Measurements from ENCODE around the gene GPBAR1.

The GPBAR1 gene

DNA sequence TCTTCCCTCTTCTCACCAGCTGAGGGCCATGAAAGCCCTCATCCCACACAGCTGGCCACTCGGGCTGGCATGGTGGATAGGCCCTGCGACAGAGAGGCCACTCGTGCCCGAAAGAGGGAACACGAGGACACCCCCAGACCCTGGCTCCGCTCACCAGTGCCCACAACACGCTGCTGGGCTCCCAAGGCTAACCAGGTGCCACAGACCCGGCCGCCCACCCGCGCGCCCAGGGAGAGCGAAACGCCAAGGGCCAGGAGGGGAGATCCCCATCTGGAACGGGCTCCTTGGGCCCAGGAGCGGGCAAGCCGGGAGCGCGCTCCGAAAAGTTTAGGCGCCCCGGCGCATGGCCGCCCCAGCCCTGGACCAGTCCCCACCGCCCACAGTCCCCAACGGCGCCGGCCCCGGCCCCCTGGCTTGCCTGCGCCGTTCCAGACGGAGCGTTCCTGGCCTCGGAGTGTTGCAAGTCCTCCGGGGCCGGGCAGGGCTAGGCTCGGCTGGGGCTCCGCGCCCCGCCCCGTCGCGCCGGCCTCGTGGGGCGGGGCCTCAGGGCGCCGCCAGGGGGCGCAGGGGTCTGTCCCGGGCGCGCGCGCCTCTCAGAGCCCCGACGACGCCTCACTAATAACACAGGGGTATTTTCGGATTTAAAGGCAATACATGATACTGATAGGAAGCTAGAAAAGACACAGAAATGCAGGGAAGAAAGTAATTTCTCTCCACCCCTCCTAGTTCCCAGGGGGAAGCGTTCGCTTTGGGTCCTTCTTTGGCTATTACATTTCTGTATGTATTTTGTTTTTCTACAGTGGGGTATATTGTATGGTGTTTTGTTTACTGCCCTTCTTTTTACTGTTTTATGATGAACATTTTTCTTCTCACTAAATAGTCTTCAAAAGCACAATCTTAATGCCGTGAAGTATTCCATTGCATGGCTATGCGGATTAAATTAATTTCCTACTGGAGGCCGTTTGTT lies 31.5 kb downstream of the GPBAR1 start, which contains the start of gene TMBIM1:
TSS of gene TMBIM1 (minus strand) at position 456 of the 967 bp plus-strand sequence. CDS start 10,362 bp downstream, outside the sequence.
- Mint-ChIP-seq H3K4me3 (peak within 1 kb of the TSS; percentile 96), H3K27me3 (ENCODE audit: low read depth) (no peaks in the 10 kb centered on the region), H3K4me1 (ENCODE audit: low read depth) (peaks cover 57% of the 10 kb centered on the region), H3K9me3 (no peaks in the 10 kb centered on the region), H3K27ac (peak within 1 kb of the TSS; percentile 91), H3K36me3 (ENCODE audit: low read depth) (peaks cover 22% of the 10 kb centered on the region)
- peak; percentile 80 for DNase-seq (ENCODE audit: low spot score)

DNA sequence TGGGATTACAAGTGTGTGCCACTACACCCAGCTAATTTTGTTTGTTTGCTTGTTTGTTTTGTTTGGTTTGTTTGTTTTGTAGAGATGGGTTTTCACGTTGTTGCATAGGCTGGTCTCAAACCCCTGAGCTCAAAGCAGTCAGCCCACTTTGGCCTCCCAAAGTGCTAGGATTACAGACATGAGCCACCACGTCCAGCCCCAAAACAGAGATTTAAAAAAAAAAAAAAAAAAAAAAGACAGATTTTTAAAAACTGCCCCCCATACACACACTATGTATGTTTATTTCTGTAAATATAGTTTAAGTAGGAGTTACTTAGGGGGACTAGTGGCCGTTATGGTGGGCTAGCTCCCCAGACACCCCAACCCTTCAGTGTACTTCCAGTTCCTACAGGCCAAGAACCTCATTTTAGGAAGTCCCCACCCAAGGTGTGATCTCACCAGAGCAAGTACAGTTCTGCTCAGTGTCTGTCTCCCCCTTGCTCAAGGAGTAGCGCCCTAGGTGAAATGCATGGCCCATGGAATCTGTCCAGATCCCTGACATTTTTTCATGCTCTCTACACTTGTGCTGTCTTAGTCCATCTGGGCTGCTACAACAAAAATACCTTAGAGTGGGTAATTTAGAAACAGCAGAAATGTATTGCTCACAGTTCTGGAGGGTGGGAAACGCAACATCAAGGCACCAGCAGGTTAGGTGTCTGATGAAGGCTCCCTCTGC lies 33.1 kb downstream of the GPBAR1 start:
- H3K4me3 Mint-ChIP-seq, result peak overlapping the region; percentile 54
- no peaks in the 10 kb centered on the region for H3K27me3 Mint-ChIP-seq (ENCODE audit: low read depth)
- H3K9me3 Mint-ChIP-seq, result no peaks in the 10 kb centered on the region
- no peak for DNase-seq (ENCODE audit: low spot score)
- peak overlapping the region; percentile 47 for H3K27ac Mint-ChIP-seq
- peaks cover 47% of the 10 kb centered on the region for H3K4me1 Mint-ChIP-seq (ENCODE audit: low read depth)
- H3K36me3 Mint-ChIP-seq (ENCODE audit: low read depth), result peaks cover 16% of the 10 kb centered on the region

GRCh38 chr2:218294430-218295022 lies 33.7 kb downstream of the GPBAR1 start:
- H3K27me3 Mint-ChIP-seq (ENCODE audit: low read depth), result no peaks in the 10 kb centered on the region
- H3K4me1 Mint-ChIP-seq (ENCODE audit: low read depth), result peaks cover 42% of the 10 kb centered on the region
- no peak overlapping the region for H3K4me3 Mint-ChIP-seq
- no peak for DNase-seq (ENCODE audit: low spot score)
- H3K27ac Mint-ChIP-seq, result no peak overlapping the region
- H3K36me3 Mint-ChIP-seq (ENCODE audit: low read depth), result peaks cover 13% of the 10 kb centered on the region
- no peaks in the 10 kb centered on the region for H3K9me3 Mint-ChIP-seq

GRCh38 chr2:218295029-218295428 lies 34.2 kb downstream of the GPBAR1 start:
- Mint-ChIP-seq H3K27me3 (ENCODE audit: low read depth) (no peaks in the 10 kb centered on the region), H3K9me3 (no peaks in the 10 kb centered on the region), H3K4me3 (no peak overlapping the region), H3K36me3 (ENCODE audit: low read depth) (peaks cover 9% of the 10 kb centered on the region), H3K27ac (no peak overlapping the region), H3K4me1 (ENCODE audit: low read depth) (peaks cover 37% of the 10 kb centered on the region)
- no peak for DNase-seq (ENCODE audit: low spot score)

- H3K27me3 Mint-ChIP-seq (ENCODE audit: low read depth), result no peaks in the 10 kb centered on the region
- no peaks in the 10 kb centered on the region for H3K36me3 Mint-ChIP-seq (ENCODE audit: low read depth)
- peaks cover 27% of the 10 kb centered on the region for H3K4me1 Mint-ChIP-seq (ENCODE audit: low read depth)
- H3K27ac Mint-ChIP-seq, result no peak overlapping the region
- no peak overlapping the region for H3K4me3 Mint-ChIP-seq
- no peaks in the 10 kb centered on the region for H3K9me3 Mint-ChIP-seq
- no peak for DNase-seq (ENCODE audit: low spot score)
Observed at GRCh38 chr2:218296200-218296599, 35.4 kb downstream of the GPBAR1 start.

DNA sequence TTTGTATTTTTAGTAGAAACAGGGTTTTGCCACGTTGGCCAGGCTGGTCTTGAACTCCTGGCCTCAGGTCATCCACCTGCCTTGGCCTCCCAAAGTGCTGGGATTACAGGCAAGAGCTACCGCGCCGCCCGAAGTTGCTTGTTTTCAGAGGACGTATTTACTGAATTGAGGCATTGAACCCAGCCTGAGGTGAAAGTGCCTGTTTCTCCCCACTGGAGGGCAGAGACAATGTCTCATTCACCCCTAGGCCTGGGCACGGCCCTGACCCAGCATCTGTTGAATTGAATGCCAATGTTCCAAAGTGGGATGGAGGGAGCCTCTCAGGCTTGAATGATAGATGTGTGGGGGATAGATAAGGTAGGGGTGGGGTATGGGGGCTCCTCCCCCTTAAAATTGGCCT lies 36.0 kb downstream of the GPBAR1 start:
- Mint-ChIP-seq H3K4me3 (no peak overlapping the region), H3K27me3 (ENCODE audit: low read depth) (no peaks in the 10 kb centered on the region), H3K27ac (no peak overlapping the region), H3K9me3 (no peaks in the 10 kb centered on the region), H3K4me1 (ENCODE audit: low read depth) (peaks cover 25% of the 10 kb centered on the region), H3K36me3 (ENCODE audit: low read depth) (no peaks in the 10 kb centered on the region)
- no peak for DNase-seq (ENCODE audit: low spot score)

GRCh38 chr2:218298314-218298875 lies 37.6 kb downstream of the GPBAR1 start:
- Mint-ChIP-seq H3K27me3 (ENCODE audit: low read depth) (no peaks in the 10 kb centered on the region), H3K4me1 (ENCODE audit: low read depth) (peaks cover 16% of the 10 kb centered on the region), H3K9me3 (no peaks in the 10 kb centered on the region), H3K27ac (no peak overlapping the region), H3K4me3 (no peak overlapping the region), H3K36me3 (ENCODE audit: low read depth) (no peaks in the 10 kb centered on the region)
- no peak for DNase-seq (ENCODE audit: low spot score)

DNA sequence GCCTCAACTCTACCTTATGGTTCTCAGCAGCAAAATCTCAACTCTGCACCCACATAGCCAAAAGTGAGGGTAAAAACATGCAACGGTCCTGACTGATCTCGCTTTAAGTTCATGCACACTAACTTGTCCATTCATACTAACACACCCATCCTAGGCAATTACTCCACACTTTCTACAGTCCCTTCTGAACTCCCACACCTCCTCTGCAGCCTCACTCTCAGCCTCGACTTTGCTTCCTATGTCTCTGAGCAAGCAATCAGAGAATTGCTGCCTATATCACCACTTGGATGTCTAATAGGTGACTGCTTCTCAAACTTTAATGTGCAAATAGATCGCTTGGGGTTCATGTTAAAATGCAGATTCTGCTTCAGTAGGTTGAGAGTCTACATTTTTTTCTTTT lies 39.3 kb downstream of the GPBAR1 start:
- Mint-ChIP-seq H3K4me1 (ENCODE audit: low read depth) (peaks cover 8% of the 10 kb centered on the region), H3K36me3 (ENCODE audit: low read depth) (no peaks in the 10 kb centered on the region), H3K27ac (no peak overlapping the region), H3K4me3 (no peak overlapping the region), H3K27me3 (ENCODE audit: low read depth) (no peaks in the 10 kb centered on the region), H3K9me3 (no peaks in the 10 kb centered on the region)
- DNase-seq (ENCODE audit: low spot score), result no peak

- H3K27ac Mint-ChIP-seq, result peak overlapping the region; percentile 61
- H3K4me3 Mint-ChIP-seq, result no peak overlapping the region
- H3K36me3 Mint-ChIP-seq (ENCODE audit: low read depth), result no peaks in the 10 kb centered on the region
- DNase-seq (ENCODE audit: low spot score), result peak; percentile 78
- peaks cover 6% of the 10 kb centered on the region for H3K4me1 Mint-ChIP-seq (ENCODE audit: low read depth)
- H3K27me3 Mint-ChIP-seq (ENCODE audit: low read depth), result no peaks in the 10 kb centered on the region
- H3K9me3 Mint-ChIP-seq, result no peaks in the 10 kb centered on the region
Observed at GRCh38 chr2:218301176-218301819, 40.5 kb downstream of the GPBAR1 start.

- Mint-ChIP-seq H3K36me3 (ENCODE audit: low read depth) (no peaks in the 10 kb centered on the region), H3K4me3 (no peak overlapping the region), H3K4me1 (ENCODE audit: low read depth) (peaks cover 9% of the 10 kb centered on the region), H3K27me3 (ENCODE audit: low read depth) (peaks cover 2% of the 10 kb centered on the region), H3K27ac (no peak overlapping the region), H3K9me3 (no peaks in the 10 kb centered on the region)
- no peak for DNase-seq (ENCODE audit: low spot score)
Observed at GRCh38 chr2:218305383-218305782, 44.6 kb downstream of the GPBAR1 start.

DNA sequence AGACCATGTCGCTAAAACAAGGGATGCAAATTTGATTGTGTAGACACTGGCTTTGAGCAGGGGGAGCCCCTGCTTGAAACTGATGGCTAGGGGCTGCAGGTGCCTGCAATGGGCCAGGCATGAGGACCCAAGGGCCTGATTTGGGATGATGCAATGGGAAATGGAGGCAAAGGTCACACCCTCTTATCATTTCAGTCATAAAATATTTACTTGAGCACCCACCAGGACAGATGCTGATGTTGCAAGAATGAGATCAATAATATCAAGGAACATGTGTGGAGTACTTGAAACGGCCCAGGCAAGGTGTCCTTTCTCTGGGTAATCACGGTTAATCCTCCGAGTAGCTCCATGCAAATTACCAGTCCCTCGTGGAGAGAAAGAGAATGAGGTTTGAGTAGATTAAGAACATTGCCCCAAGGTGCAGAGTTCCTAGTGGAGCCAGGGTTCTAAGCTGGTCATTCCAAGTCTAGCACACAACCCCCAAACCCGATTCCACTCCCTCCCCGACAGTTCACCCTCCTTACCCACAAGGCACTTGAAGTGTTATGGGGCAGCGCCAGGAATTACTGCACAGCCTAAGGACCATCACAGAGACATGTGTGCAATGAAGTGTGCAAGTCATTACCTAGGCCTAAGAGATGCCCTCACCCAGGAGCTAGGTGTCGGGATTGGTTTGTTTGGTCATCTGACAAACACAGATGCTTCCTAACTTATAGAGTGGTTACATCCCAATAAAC lies 45.5 kb downstream of the GPBAR1 start:
- no peak for DNase-seq (ENCODE audit: low spot score)
- Mint-ChIP-seq H3K36me3 (ENCODE audit: low read depth) (no peaks in the 10 kb centered on the region), H3K27me3 (ENCODE audit: low read depth) (peaks cover 2% of the 10 kb centered on the region), H3K4me1 (ENCODE audit: low read depth) (peaks cover 6% of the 10 kb centered on the region), H3K9me3 (no peaks in the 10 kb centered on the region), H3K4me3 (no peak overlapping the region), H3K27ac (no peak overlapping the region)

GRCh38 chr2:218307415-218308090 lies 46.7 kb downstream of the GPBAR1 start:
- Mint-ChIP-seq H3K36me3 (ENCODE audit: low read depth) (no peaks in the 10 kb centered on the region), H3K4me1 (ENCODE audit: low read depth) (peaks cover 3% of the 10 kb centered on the region), H3K27ac (no peak overlapping the region), H3K27me3 (ENCODE audit: low read depth) (peaks cover 2% of the 10 kb centered on the region), H3K4me3 (no peak overlapping the region), H3K9me3 (no peaks in the 10 kb centered on the region)
- DNase-seq (ENCODE audit: low spot score), result no peak

All from T-helper 2 cell treated with Interferon-gamma antibody and Interleukin-4, amounts not matched to agents 5 μg/mL and 100 μg/mL, for 36 hours (primary cell).